Right forelimb (tissue), 1 donor: Measurements from ENCODE around the gene CENPH.
"Not testable (repeated sequence)": the region's sequence is repeated elsewhere in the genome, so short reads cannot be mapped to it uniquely, and the experiment has no call there.

Source experiments
- DNase-seq: peaks from one replicate; pipeline ENCODE4 v3.0.0-alpha.2; 2018

Gene CENPH

DNA sequence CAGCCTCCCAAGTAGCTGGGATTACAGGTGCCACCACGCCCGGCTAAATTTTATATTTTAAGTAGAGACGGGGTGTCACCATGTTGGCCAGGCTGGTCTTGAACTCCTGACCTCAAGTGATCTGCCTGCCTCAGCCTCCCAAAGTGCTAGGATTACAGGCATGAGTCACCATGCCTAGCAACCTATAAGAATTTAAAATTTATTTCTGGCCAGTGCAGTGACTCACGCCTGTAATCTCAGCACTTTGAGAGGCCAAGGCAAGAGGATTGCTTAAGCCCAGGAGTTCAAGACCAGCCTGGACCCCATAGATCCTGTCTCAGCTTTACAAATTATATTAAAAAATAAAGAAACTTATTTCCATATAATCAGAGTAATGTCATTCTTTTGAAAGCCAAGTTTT, 66.6 kb downstream of the CENPH start:
- not testable (repeated sequence) for DNase-seq

DNA sequence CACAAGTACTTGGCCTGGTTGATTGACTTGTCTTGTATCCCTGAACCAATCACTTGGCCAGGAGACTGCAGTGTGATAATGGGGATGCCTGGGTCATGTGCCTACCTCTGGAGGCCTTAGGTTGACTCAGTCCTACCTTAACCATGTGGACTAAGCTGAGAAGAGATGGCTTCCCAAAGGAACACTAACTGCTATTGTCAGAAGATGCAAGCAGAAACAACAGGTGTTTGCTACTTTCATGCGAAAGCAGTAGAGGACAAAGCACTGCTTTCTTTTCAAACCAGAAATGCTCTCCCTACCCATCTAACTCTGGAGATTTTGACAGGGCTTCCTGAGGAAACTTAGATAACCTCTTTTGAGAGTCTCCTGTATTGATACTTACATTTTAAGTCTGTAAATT, 68.2 kb downstream of the CENPH start:
- no peak for DNase-seq
